ENCODE measurements around the gene HSPB7. TPM values are rescaled to one million over a fixed set of nuclear protein-coding genes. Genes with fewer than 3 reads are reported as not detected.

Gene HSPB7
- total and polyA plus RNA-seq, 2 donors (not counting 3 experiments of a cell fraction or from before 2014, with no cell fraction given): not detected

- ChIA-PET POLR2A (no interaction called here), CTCF (interaction anchor here (0.6 to 3.6 kb wide), 7 partner anchors 9 to 263 kb away, joined by 3 to 19 read pairs (median 4); no protein-coding TSS in a partner anchor)
- H3K36me3 ChIP-seq (ENCODE audit: control insufficient read depth in 2 of 2, extremely low read depth in 1 of 2, insufficient read depth in 2 of 2, low read length in 2 of 2): no peaks in the 10 kb centered on the region
- BruUV-seq (replicated peaks): no TSS peak
- H3K4me3 ChIP-seq (replicated peaks in 1 of 3; ENCODE audit: insufficient read depth in 1 of 3, low read depth in 1 of 3, low read length in 3 of 3): no peak overlapping the region
- TF ChIP-seq GATA2 (IDR thresholded peaks at IDR 0.05; ENCODE audit: insufficient read depth, insufficient read length, low read depth, low read length): no peak
- TF ChIP-seq JUN (IDR thresholded peaks at IDR 0.05; ENCODE audit: borderline replicate concordance, insufficient read depth, insufficient read length, low read depth): no peak
- TF ChIP-seq POLR2A (IDR thresholded peaks at IDR 0.05; ENCODE audit: low read depth, low read length): no peak
- TF ChIP-seq, protein P1, sequence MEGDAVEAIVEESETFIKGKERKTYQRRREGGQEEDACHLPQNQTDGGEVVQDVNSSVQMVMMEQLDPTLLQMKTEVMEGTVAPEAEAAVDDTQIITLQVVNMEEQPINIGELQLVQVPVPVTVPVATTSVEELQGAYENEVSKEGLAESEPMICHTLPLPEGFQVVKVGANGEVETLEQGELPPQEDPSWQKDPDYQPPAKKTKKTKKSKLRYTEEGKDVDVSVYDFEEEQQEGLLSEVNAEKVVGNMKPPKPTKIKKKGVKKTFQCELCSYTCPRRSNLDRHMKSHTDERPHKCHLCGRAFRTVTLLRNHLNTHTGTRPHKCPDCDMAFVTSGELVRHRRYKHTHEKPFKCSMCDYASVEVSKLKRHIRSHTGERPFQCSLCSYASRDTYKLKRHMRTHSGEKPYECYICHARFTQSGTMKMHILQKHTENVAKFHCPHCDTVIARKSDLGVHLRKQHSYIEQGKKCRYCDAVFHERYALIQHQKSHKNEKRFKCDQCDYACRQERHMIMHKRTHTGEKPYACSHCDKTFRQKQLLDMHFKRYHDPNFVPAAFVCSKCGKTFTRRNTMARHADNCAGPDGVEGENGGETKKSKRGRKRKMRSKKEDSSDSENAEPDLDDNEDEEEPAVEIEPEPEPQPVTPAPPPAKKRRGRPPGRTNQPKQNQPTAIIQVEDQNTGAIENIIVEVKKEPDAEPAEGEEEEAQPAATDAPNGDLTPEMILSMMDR (IDR thresholded peaks at IDR 0.05; ENCODE audit: extremely low read depth in 1 of 2, insufficient read depth in 1 of 2, low read depth in 1 of 2, low read length in 2 of 2): no peak
- TF ChIP-seq MAX (IDR thresholded peaks at IDR 0.05; ENCODE audit: insufficient read depth, insufficient read length): no peak
- no peak for TF ChIP-seq FOS (IDR thresholded peaks at IDR 0.05; ENCODE audit: borderline replicate concordance, insufficient read depth, low read length)
- no peak for TF ChIP-seq POLR2AphosphoS5 (IDR thresholded peaks at IDR 0.05; ENCODE audit: insufficient read depth, low read depth, low read length)
- TF ChIP-seq MYC (IDR thresholded peaks at IDR 0.05; ENCODE audit: low read depth, low read length): no peak
- TF ChIP-seq EZH2 (IDR thresholded peaks at IDR 0.05; ENCODE audit: borderline replicate concordance, low read depth, low read length, severe bottlenecking): no peak
- DNase-seq (ENCODE audit: low read depth, low spot score) (no peak), FAIRE-seq (no peak)
- H3K4me2 ChIP-seq (ENCODE audit: insufficient read depth, low read length): no peak overlapping the region
- peaks cover 0 to 4% of the 10 kb centered on the region in 2 experiments for H3K27me3 ChIP-seq (ENCODE audit: control insufficient read depth in 2 of 2, insufficient read depth in 2 of 2, low read length in 2 of 2)
- H3K9me3 ChIP-seq (replicated peaks; ENCODE audit: control insufficient read depth, insufficient read depth, low read length): no peaks in the 10 kb centered on the region
- no peaks in the 10 kb centered on the region for H4K20me1 ChIP-seq (replicated peaks; ENCODE audit: control insufficient read depth, extremely low read depth, insufficient read depth, low read length)
- no peaks in the 10 kb centered on the region for H3K79me2 ChIP-seq (ENCODE audit: control insufficient read depth, insufficient read depth, low read length)
- intact Hi-C loops (cut with micrococcal nuclease) (no loop called here), dilution Hi-C loops (cut with MboI; ENCODE audit: extremely low pct_ligation_motif_present, low sequenced_read_pairs) (no loop called here)
- no peak overlapping the region for H2AFZ ChIP-seq (ENCODE audit: low read depth, low read length)
- H3K9me1 ChIP-seq (replicated peaks; ENCODE audit: control insufficient read depth, extremely low read depth, insufficient read depth, low read length): no peaks in the 10 kb centered on the region
- H3K9ac ChIP-seq (replicated peaks; ENCODE audit: extremely low read depth, insufficient read depth, low read length): no peak overlapping the region
- H3K4me1 ChIP-seq (ENCODE audit: control insufficient read depth, extremely low read depth, insufficient read depth, low read length): no peaks in the 10 kb centered on the region
- no peak overlapping the region for H3K27ac ChIP-seq (ENCODE audit: insufficient read depth, low read depth, low read length)
Observed at GRCh38 chr1:16054598-16055540, 37.0 kb upstream of the HSPB7 start.

Data from endothelial cell of umbilical vein (primary cell).